NCI-H146 (cell line): ENCODE data around the gene ANP32B.
A peak's percentile ranks its signal among the peaks of the same experiment; 100 is the strongest.
"Not testable (repeated sequence)": the region's sequence is repeated elsewhere in the genome, so short reads cannot be mapped to it uniquely, and the experiment has no call there.

ENCODE experiments used
- DNase-seq: peaks from one replicate; lab custom pipeline; 2025; lab: John Stamatoyannopoulos, UW

ANP32B gene

DNA sequence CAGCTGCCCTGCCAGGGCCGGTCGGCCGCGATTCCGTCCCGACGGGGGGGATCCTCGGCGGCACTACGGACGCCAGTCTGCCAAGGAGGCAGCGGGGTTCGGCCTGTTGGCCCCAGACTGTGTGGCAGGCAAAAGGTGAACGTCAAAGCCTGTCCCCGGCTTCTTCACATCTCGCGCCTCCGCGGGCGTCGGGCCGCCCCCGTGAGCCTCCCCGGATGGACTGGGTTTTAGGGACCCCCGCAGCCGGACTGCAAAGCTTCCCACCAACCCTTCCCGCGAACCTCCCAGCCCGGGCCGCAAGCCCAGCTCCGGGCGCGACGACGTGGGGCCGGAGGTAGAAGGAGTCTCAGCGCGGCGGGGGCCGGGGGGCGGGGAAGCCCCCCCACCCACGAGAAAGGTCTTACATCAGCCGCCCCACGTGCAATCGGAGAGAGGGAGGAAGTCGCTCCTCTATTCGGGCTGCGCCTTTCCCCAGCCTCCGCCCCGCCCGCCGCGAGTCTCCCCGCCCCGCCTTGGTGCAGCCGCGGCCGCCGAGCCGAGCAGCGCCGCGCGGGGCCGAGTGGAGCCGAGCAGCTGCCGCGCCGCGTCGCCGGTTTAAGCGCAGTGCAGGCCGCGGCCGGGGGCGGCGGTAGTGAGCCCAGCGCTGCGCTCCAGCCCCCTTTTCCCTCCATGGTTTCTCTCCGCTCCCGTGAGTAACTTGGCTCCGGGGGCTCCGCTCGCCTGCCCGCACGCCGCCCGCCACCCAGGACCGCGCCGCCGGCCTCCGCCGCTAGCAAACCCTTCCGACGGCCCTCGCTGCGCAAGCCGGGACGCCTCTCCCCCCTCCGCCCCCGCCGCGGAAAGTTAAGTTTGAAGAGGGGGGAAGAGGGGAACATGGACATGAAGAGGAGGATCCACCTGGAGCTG, at the start of gene ANP32B:
ANP32B (plus strand) TSS at position 659 of the 906 bp plus-strand sequence; CDS start at position 874, 215 bp downstream.
- DNase-seq = peak; percentile 81

DNA sequence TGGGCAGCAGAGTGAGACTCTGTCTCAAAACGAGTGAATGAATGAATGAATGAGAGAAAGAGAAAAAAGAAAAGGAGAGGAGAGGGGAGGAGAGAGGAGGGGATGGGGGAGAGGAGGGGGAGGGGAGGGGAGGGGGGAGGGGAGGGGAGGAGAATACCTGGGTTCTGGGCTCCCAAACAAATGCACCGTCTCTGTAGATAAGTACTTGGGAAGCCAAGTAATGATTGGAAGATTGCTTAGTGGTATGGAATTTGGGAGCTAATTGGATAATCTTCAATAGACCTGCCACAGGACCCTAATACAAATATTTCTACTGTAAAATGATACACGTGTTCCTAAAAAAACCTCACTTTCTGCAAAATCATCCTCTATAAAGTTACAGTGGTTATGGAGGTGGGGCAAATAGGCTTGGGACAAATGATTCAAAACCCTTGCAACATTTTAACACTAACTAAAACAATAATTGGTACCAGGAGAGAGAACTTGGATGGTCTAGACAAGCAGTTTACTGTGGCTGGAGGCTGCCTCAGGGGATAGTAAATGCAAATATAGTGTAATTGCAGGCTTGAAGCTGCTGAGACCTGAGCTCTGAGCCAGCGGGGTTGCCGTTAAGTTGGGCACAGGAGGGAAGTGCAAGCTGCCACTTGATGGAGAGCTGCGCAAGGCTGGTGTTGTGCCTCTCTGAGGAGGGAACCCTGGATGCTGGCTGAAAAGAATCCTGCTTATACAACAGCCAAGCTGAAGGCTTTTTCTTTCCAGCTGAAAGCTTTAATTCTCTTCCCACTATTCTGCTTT, 48.6 kb upstream of the ANP32B start:
- peak; percentile 70 for DNase-seq

DNA sequence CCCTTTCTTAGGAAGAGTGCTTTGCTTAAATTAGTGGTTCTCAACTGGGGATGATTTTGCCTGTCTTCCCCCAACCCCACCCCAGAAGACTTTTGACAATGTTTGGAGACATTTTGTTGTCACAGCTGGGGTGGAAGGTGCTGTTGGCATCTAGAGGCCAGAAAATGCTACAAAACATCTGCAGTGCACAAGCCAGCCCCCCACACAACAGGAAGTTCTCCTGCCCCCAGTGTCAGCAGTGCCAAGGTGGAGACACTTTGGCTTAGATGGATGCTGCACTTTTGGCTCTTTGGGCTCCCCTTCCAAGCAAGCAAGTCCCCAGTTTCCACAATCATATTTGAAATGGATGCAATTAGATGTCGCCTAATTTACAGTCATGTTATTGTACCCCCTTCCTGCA, 47.9 kb upstream of the ANP32B start:
- DNase-seq = no peak

DNA sequence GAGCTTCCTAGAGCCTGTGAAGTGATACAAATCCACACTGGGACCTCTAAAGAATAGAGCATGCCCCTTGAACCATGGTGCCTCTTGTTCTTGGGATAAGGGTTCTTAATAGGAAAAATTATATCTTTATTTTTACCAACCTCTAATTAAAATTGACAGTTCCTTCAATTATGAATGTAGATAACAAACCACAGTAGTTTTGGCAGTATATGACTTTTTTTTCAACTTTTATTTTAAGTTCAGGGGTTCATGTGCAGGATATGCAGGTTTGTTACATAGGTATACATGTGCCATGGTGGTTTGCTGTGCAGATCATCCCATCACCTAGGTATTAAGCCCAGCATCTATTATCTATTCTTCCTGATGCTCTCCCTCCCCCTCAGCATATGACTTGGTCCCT, 46.1 kb upstream of the ANP32B start:
- DNase-seq = no peak

DNA sequence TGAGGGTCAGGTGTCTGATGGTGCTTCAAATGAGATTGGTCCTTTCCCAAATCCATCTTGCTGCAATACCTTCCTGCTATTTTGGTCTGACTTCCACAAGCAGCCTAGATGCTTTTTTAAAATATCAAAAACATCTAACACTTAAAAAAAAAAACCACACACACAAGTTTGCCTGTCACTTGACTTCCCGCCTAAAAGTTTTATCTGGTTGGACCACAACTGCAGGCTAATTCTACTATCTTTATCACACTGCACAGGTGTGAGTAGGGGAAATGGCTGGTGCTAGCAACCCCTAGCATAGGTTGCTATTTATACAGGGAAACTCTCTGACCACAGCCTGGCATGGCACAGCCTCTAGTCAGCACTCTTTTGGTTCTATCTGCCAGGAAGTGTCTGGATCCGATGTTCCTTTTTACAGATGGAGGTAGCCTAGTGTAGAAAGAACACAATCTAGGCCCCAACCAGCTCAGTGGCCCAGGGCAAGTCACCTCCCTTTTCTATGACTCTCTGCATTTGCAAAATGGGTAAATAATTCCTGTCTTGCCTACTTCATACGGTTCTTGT, 45.0 kb upstream of the ANP32B start, which contains the start of gene HEMGN:
HEMGN (minus strand) TSS at position 92 of the 564 bp plus-strand sequence; CDS start at position 56, 36 bp downstream.
- DNase-seq = no peak

DNA sequence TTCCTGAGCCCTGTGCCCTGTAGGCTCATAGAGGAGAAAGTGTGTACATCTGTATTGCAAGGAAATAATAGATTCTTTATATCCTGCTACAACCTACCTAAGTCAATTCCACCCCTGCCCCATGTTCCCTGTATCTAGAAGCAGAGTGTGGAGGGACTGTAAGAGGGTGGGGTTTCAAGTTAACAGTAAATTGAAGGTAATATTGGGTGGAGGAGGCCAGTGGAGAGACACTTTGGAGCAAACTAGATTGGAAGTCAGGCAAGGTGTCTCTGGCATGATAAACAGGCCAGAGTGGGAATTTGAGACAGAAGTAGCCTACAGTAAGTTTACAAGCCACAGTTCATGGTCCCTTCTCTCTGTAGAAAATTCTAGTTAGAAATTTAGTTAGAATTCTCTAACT, 42.9 kb upstream of the ANP32B start:
- DNase-seq = no peak

DNA sequence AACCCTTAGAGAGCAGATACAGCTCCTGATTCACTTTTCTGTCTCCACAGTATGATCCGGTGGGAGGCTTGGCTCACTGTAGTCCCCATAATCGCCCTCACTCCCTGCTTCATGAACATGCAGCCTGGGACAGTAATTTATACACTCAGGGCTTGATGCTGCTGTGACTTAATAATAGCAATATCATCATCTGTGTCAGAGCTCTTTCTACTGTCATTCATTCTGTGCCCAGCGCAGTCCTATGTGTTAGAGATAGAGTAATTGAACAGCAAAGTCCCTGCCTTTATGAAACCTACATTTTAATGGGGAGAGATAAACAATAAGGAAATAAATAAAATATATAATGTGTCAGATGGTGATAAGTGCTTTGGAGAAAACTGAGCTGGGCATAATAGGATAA, 42.4 kb upstream of the ANP32B start:
- no peak for DNase-seq

DNA sequence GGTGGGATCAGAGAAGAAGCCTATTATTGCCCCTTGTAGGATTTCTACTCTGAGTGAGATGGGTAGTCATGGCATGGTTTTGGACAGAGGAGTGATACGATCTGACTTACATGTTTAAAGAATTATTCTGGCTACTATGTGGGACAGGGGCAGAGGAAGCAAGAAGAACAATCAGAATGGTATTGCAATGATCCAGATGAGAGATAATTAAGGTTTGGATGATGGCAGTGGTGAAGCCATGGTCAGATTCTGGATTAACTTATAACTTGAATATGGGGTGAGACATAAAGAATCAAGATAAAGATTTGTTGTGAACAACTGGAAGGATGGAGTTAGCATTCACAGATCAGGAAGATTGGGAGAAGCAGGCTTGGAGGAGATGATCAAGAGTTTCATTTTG, 41.8 kb upstream of the ANP32B start:
- no peak for DNase-seq

DNA sequence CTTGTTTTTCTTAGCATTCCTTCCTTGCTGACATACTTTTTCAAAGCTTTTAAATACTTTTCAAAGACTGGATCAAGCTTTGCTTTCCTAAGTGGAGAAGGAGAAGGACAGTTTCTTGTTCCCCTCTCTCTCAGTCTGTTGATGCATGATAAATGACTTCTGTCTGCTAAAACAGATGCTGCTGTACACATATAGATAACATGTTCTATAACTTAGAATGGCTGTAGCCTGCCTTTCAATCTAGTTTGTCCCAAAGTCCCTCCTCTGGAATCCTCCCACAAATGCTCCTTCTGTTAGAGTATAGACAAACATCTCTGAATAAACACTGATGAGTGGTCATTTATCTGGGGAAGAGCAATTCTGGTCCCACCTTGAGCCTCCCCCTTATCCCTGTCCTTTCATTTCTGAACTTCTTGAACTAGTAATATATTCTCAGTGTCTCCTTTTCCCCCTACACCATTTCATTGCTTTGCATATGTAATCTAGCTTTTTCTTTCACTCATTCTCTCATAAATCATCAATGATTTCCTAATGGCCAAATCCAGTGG, 39.8 kb upstream of the ANP32B start:
- DNase-seq = no peak

DNA sequence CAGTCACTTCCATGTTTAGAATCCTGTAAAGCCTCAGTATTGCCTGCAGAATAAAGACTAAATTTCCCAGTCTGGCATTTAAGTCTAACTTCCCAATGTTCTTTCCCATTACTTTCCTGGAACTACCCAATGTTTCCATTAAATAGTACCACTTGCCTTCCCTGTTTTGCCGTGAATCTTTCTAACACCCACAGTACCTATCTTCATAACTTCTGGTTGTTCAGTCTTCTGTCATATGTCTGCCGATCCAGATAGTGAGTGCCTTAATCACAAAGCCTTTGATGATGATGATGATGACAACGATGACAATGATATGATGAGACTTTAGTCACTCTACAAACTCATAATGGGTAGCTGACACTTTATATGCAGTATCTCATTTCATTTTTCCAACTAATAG, 38.5 kb upstream of the ANP32B start:
- DNase-seq = no peak

DNA sequence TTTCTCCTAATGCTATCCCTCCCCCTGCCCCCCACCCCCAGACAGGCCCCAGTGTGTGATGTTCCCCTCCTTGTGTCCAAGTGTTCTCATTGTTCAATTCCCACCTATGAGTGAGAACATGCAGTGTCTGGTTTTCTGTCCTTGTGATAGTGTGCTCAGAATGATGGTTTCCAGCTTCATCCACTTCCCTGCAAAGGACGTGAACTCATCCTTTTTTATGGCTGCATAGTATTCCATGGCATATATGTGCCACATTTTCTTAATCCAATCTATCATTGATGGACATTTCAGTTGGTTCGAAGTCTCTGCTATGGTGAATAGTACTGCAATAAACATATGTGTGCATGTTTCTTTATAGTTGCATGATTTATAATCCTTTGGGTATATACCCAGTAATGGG, 37.7 kb upstream of the ANP32B start:
- DNase-seq = not testable (repeated sequence)

DNA sequence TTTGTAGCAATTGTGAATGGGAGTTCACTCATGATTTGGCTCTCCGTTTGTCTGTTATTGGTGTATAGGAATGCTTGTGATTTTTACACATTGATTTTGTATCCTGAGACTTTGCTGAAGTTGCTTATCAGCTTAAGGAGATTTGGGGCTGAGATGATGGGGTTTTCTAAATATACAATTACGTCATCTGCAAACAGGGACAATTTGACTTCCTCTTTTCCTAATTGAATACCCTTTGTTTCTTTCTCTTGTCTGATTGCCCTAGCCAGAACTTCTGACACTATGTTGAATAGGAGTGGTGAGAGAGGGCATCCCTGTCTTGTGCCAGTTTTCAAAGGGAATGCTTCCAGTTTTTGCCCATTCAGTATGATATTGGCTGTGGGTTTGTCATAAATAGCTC, 36.0 kb upstream of the ANP32B start:
- not testable (repeated sequence) for DNase-seq

DNA sequence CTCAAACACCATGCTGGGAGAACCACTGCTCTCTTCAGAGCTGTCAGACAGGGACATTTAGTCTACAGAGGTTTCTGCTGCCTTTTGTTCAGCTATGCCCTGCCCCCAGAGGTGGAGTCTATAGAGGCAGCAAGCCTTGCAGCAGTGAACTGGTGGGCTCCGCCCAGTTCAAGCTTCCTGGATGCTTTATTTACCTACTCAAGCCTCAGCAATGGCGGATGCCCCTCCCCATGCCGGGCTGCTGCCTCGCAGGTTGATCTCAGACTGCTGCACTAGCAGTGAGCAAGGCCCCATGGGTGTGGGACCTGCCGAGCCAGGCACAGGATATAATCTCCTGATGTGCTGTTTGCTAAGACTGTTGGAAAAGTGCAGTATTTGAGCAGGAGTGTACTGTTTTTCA, 32.3 kb upstream of the ANP32B start:
- DNase-seq = peak; percentile 1

DNA sequence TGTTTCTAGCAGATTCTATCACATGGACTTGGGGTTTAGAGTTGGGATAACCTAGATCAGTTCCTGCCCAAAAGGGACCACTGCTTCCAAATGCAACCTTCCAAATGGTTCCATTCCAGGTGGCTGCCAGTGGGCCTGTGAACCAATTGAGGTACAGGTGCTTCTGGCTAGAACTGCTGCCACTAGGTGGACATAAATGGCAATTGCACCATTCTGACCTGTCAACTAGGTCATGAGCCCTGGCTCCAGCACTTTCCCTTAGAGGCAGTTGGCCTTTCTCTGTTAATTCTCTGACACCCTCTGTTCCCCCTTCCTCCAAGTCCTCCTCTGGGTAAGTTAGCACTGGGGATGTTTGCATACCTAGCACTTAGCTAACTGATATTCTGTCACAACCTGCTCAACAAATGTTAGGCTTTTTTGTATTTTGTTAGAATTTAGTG, 28.6 kb upstream of the ANP32B start:
- peak; percentile 61 for DNase-seq

DNA sequence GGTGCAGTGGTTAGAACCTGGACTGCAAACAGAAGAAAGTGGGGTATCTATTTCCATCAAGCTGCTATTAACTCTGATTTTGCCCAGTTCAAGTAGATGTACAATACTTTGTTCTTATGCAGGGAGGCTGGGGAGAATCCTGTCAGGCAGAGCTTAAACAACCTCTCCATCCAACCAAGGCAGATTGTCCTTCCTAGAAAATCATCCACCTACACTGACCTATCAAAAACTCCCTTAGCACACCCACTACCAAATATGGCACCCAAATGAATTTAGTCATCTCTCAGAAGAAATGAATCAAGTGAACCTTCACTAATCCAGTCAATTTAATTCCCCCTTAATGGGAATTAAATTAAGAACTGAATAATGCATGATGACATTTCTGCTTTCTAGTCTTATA, 26.8 kb upstream of the ANP32B start:
- no peak for DNase-seq

DNA sequence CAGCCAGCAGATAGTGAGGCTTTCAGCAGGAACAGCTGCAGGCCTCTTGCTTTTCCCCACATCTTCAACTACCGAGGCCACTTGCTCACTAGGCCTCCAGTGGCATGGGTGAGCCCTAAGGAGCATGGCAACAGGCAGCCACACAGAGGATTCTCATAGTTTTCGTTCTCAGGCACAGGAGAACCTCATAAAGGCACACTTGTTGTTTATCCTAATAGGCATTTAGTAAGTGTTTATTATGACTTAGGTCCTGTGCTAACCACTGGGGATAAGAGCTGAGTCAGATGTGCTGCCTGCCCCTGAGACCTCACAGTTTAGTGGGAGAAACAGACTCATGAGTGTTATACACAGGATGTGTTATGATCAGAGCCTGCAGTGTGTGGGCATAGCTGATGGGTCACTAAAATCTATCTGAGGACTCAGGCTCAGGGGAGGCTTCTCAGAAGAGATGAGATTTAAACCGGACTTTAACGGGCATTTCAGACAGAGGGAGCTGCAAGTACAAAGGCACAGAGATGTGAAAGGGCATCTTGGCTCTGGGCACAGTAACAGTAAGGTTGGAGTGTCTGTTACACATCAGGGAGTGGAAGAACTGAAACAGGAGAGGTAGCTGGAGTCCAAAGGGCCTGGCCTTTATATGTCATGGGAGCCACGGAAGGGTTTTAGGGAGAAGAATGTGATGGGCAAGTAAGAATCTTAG, 24.2 kb upstream of the ANP32B start:
- DNase-seq = no peak

DNA sequence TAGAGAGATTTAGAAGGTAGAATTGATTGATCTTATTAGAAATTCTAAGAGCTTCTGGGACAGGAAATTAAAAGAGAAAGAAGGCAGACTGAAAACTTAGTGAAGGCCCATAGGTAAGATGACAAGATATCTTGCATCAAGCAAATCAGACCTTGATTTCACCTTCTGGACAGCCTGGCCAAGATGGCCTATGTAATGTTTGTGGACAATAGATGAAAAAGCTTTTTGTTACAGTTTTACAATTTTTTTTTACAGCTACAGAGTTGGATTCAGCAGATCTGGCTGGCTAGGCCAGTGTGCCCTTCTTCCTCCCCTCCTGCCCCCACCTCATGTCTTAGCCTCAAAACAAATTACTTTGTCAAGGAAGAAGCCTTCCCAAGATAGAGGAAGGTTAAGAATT, 23.6 kb upstream of the ANP32B start:
- no peak for DNase-seq

DNA sequence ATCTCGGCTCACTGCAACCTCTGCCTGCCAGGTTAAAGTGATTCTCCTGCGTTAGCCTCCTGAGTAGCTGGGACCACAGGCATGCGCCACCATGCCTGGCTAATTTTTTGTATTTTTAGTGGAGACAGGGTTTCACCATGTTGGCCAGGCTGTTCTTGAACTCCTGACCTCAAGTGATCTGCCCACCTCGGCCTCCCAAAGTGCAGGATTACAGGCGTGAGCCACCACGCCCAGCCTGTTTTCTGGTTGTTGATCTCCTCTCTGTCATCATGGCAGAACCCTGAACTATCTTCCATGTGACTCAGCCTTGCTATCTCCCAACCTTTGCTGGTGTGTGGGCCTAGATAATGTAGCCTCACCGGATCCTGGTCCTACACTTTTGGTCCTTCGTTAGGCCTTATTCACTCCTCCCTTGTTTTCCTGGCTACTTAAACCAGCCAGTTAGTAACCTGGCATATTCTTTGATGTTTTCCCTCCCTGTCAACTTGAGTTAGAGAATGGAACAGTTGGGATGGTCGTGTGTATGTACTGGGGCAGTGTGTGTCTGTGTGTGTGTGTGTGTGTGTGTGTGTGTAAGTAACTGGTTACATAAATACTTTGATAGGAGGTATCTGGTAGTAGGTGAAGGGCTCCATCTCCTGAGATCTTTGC, 22.3 kb upstream of the ANP32B start:
- DNase-seq = not testable (repeated sequence)

DNA sequence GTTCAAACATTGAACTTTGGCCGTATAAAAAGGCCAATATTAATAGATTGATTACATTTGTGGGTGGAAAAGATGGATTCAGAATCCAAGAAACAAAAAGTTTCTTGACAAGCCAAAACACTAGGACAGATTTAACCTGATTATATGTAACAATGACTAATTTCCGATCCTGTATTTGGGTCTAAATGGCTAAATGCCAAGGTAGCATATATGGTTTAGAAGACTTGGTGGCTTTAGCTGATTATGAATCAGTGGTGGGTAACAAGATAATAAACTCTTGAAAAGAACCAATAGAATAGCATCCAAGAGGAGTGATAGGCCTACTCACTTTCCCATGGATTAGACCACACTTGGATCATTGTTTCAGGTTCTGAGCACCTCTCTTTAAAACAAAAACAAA, 21.8 kb upstream of the ANP32B start:
- DNase-seq = no peak

DNA sequence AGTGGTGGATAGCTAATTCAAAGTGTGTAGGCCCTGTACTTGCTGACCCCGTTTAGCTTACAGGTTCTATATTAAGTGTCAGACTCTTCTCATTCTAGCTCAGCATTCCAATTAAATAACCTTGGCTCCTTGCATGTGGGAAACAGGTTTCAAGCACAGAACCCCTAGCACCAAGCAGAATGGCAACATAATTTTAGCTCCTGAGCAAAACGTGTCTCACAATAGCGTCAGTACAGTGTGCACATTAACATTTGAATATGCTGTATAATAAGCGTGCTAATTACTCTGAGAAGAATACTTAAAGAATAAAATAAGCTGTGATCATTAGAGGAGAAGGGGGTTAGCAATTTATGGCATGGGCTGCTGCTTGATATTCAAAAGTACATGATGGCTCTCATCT, 21.0 kb upstream of the ANP32B start:
- DNase-seq = no peak

DNA sequence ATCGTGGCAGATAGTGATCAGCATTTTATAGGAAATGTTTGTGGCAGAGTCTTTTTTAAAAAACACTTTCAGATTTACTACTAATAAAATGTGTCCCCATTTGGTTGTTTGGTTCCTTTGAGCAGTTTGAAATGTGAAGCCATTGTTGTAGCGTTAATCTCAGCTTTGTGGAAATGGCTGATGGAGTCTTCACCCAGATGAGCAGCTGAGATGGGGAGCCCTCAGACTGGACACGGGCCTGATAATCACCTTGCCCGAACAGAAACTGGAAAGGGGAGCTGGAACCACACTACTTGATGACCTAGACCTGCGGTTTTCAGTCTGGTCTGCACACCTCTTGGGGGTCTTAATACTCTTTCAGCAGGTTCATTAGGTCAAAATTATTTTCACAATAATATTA, 20.6 kb upstream of the ANP32B start:
- no peak for DNase-seq
